NCI-H2171 treated with DMSO at 0.1 percent for 48 hours (cell line): ENCODE data around the gene TPSG1.
"Not testable (repeated sequence)": the region's sequence is repeated elsewhere in the genome, so short reads cannot be mapped to it uniquely, and the experiment has no call there.

Experiments
- DNase-seq: peaks from one replicate; lab custom pipeline; 2025; lab: John Stamatoyannopoulos, UW

TPSG1 gene

DNA sequence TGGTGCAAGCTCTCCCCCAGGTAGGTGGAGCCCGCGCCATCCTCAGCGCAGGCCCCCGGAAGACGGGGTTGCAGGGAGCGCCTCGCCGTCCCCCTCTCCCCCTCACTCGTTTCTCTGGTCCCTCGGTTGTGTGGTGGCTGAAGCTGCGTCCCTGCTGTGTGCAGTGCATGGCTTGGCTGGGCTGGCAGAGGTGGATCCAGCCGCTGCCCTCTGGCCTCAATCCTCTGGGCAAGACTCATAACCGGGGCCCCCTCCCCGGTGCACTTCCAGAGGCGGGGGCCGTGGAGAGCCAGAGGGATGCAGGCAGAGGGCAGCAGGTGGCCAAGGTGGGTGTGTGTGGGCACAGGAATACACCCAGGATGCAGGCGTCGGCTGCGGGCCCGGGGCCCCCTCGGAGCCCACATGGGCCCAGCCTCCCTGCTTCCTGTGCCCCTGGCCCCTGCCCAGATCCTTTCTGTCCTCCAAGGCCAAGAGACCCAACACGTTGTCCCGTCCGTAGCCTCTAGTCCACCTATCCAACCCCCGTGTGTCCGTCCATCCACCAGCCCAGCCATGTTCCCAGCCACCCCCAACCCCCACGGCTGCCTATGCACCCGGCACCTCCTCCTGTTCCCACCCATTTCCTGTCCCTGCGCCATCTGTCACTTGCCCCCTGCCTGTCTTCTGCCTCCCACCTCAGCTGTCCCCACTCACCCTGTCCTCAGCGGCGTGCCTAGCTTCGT, 9.3 kb downstream of the TPSG1 start:
- no peak for DNase-seq

DNA sequence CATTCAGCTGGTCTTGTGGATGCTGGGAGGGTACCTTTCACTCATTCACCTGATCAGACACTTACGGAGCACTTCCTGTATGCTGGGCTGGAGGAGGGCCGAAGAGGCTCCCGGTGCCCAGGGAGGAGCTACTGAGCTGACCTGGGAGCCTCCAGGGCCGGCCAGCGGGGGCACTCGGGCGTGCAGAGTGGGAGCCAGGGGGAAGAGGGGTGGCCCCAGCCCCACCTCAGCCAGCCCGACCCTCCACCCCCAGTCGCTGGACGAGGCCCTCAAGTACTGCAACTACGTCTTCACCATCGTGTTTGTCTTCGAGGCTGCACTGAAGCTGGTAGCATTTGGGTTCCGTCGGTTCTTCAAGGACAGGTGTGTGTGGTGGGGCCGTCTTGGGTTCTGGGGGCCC, 10.3 kb downstream of the TPSG1 start:
- DNase-seq: no peak

DNA sequence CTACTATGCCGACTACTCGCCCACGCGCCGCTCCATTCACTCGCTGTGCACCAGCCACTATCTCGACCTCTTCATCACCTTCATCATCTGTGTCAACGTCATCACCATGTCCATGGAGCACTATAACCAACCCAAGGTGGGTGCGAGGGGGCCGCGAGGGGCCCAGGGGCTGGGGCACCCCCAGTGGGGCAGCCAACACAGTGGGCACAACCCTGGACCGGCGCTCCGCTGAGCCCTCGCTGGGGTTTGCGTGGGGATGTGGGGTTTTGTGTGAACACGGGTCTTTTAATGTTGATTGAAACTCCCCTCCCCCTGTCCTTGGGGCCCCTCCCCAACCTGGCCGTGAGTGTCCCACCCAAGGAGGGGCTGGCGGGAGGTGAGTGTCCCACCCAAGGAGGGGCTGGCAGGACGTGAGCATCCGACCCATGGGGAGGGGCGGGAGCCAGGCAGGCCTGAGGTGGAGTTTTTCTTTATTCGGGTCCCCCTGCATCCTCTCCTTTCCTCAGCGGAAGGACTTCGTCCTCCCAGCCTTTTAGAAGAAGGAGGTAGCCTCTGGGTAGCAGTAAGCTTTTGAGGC, 11.2 kb downstream of the TPSG1 start:
- DNase-seq: no peak

DNA sequence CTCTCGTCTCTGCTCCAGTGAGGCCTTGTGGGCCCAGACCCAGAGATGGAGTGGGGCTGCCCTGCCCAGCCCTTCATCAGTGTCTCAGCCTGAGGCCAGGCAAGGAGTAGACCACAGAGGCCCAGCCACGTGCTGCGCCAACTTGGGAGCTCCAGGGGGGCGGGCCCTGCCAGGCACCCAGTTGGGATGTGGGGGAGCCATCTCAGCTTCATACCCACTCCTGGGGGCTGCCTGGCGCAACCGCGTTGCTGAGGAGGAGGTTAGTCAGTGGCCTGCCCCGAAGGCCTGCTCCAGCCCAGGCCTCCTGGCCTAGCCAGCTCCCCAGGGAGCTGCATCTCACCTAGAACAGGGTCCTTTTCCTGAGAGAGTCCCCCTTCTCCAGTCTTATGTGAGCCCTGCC, 11.8 kb downstream of the TPSG1 start:
- DNase-seq: no peak

DNA sequence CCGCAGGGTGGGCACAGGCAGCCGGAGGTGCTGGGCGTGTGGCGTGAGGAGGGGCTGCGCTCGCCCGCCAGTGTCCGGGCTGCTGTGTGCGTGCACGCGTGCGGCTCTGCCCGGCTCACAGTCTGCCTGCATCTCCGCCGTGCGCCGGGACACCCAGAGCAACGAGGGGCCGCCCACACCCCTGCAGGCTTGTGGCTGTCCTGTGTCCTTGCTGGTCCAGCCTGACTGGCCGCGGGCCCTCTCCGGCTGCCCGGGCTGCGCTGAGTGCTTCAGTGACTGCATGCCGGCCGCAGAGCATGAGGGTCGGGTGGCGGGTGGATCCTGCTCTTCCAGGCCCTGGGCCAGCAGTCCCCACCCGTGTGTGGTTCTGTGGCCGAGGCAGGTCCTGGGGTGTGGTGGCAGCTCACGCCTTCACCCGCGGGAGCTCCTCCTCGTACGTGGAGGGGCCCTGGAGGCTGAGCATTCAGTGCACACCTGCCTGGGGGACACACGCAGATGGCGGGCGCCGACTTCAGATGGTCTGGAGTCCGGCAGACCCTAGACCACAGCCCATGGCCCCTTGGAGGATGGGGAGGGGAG, 12.4 kb downstream of the TPSG1 start:
- DNase-seq: no peak

DNA sequence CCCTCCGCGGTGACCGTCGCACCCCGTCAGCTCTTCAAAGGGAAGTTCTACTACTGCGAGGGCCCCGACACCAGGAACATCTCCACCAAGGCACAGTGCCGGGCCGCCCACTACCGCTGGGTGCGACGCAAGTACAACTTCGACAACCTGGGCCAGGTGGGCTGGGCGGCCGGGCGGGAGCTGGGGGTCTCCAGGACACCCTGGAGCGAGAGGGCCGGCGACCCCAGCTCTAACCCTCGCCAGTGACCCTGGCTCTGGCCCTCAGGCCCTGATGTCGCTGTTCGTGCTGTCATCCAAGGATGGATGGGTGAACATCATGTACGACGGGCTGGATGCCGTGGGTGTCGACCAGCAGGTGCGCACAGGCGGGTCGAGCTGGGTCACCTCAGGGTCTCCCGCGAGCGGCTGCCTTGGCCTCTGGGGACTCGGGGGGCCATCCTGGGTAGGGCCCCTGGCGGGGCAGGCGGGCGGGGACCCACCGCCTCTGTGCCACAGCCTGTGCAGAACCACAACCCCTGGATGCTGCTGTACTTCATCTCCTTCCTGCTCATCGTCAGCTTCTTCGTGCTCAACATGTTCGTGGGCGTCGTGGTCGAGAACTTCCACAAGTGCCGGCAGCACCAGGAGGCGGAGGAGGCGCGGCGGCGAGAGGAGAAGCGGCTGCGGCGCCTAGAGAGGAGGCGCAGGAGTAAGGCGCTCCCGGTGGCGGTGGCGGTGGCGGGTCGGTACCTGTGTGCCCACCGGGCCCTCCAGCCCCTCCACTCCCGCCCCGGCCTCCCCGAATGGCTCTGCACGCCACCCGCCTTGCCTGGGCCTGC, 13.4 kb downstream of the TPSG1 start:
- no peak for DNase-seq

DNA sequence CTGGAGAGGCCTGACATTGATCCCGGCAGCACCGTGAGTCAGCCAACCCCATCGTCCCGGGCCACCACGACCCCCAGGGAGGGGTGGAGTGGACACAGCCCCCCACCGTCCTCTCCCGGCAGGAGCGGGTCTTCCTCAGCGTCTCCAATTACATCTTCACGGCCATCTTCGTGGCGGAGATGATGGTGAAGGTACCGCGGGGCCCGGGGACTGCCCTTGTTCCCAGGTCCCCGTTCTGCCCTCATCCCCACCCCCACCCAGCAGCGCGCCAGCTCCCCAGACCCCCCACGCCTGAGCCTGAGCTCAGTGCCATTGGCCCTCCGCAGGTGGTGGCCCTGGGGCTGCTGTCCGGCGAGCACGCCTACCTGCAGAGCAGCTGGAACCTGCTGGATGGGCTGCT, 14.6 kb downstream of the TPSG1 start:
- no peak for DNase-seq

DNA sequence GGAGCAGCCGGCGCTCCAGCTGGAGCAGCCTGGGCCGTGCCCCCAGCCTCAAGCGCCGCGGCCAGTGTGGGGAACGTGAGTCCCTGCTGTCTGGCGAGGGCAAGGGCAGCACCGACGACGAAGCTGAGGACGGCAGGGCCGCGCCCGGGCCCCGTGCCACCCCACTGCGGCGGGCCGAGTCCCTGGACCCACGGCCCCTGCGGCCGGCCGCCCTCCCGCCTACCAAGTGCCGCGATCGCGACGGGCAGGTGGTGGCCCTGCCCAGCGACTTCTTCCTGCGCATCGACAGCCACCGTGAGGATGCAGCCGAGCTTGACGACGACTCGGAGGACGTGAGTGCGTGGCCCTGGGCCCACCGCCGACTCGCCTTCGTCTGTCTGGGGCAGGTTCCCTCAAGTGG, 16.0 kb downstream of the TPSG1 start:
- no peak for DNase-seq

DNA sequence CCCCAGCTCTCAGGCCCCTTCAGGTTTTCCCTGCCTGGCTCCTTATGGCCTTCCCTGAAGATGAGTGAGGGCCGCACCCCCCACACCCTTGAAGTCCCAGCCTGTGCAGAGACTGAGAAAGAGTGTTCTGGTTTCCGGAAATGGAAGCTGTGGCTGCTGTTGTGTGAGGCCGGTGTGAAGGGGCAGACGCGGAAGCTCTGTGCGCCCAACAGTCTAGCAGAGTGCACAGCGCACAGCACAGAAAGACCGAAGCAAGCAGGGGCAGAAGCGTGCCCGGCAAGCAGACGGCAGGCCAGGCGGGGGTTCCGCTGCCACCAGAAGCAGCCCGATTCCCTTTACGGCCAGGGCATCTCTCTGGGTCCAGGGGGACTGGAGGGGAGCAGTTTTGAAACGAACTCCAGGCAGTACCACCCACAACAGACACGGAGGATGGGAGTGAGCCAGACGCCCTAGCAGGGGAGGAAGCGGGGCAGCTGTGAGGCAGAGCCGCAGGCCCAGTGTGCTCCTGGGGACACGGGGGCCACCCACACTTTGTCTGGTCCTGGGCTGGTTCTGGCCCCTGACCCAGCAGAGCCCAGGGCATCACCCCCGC, 16.7 kb downstream of the TPSG1 start:
- DNase-seq: no peak

DNA sequence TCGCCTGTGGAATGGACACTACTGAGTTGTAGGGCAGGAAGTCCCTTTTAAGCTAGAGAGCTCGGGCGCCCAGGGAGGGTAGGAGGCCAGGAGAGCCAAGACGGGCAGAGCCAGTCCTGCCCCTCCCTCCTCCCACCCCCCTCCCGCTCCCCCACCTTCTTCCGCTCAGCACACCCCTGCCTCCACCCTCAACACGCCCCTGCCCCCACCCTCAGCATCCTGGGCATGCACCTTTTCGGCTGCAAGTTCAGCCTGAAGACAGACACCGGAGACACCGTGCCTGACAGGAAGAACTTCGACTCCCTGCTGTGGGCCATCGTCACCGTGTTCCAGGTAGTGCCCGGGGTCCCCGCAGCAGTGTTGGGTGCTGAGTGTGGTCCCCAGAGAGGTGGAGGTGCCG, 18.3 kb downstream of the TPSG1 start:
- DNase-seq: no peak

DNA sequence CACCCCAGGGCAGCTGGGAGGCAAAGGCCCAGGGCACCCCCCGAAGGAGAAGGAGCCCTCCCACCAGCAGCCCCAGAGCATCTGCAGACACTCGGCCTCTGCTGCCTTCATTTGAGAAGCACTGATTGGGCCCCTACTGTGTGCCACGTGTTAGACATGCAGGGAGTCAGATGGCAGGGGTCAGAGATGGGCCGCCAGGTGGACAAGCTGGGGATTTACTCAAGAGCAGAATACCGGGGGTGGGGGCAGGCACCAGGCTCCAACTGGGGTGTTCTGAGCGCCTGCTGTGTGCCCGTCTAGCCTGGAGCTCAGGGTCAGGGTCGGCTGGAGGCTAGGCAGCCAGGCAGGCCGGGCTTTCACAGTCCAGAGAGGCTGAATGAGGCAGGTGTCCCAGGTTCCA, 18.7 kb downstream of the TPSG1 start:
- DNase-seq: no peak

DNA sequence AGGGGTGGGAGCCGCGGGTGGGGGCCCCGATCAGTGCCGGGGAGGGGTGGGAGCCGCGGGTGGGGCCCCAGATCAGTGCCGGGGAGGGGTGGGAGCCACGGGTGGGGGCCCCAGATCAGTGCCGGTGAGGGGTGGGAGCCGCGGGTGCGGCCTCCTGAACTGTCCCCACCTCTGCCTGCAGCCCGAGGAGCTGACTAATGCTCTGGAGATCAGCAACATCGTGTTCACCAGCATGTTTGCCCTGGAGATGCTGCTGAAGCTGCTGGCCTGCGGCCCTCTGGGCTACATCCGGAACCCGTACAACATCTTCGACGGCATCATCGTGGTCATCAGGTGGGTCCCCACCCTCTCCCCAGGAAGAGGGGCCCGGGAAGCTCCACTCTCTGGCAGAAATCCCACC, 20.1 kb downstream of the TPSG1 start:
- no peak for DNase-seq

DNA sequence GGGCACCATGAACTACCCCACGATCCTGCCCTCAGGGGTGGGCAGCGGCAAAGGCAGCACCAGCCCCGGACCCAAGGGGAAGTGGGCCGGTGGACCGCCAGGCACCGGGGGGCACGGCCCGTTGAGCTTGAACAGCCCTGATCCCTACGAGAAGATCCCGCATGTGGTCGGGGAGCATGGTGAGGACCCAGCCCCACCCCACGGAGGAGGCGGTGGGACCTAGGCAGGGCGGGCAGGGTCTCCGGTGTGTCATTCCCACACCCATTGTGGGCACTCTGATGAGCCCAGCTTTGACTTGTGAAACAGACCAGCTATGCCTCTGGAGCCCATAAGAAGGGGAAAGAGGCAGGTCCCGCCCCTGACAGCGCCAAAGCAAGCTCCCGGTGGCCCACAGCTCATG, 22.8 kb downstream of the TPSG1 start:
- DNase-seq: no peak

DNA sequence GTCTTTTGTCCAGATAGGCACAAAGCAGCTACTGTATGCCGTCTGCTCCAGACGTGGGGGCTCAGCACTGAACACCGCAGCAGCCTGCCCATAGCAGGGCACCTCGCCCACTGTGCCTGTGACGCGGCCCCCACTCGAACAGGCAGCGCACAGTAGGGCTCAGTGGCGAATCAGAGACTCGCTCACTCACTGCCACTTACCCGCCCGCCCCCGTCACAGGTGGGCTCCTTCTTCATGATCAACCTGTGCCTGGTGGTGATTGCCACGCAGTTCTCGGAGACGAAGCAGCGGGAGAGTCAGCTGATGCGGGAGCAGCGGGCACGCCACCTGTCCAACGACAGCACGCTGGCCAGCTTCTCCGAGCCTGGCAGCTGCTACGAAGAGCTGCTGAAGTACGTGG, 23.6 kb downstream of the TPSG1 start:
- DNase-seq: no peak

DNA sequence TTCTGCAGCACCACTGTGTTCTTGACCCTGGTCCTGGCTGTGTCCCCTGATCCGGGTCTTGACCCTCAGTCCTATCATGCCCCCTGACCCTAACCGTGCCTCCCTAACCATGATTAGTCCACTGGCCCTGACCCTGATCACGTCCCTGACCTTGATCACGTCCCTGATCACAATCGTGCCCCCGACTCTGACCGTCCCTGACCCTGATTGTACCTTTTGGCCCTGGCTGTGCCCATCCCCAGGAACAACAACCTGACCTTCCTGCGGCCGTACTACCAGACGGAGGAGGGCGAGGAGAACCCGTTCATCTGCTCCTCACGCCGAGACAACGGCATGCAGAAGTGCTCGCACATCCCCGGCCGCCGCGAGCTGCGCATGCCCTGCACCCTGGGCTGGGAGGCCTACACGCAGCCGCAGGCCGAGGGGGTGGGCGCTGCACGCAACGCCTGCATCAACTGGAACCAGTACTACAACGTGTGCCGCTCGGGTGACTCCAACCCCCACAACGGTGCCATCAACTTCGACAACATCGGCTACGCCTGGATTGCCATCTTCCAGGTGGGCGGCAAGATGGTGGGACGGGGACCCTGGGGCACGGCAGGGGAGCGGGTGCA, 24.9 kb downstream of the TPSG1 start:
- DNase-seq: no peak

DNA sequence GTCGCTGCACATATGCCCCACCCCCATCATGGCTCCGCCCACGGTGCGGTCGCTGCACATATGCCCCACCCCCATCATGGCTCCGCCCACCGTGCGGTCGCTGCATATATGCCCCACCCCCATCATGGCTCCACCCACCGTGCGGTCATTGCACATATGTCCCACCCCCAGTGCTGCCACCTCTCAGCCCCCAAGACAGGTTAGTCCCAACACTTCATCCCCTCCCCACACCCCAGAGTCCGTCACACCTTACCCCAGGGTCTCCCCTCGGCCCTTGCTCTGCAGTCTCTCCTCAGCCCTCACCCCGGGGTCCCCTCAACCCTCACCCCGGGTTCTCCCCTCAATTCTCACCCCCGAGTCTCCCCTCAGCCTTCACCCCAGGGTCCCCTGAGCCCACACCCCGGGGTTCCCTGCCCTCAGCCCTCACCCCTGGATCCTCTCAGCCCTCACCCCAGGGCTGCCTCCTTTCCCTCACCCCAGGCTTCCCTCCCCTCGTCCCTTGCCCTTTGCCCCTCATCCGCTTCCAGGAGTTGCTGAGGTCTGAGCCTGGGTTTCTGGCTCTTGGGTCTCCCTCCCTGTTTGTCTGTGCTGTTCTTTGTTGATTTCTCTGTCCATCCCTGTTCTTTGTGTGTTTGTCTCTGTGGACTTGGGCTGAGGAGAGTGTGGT, 25.6 kb downstream of the TPSG1 start:
- no peak for DNase-seq

DNA sequence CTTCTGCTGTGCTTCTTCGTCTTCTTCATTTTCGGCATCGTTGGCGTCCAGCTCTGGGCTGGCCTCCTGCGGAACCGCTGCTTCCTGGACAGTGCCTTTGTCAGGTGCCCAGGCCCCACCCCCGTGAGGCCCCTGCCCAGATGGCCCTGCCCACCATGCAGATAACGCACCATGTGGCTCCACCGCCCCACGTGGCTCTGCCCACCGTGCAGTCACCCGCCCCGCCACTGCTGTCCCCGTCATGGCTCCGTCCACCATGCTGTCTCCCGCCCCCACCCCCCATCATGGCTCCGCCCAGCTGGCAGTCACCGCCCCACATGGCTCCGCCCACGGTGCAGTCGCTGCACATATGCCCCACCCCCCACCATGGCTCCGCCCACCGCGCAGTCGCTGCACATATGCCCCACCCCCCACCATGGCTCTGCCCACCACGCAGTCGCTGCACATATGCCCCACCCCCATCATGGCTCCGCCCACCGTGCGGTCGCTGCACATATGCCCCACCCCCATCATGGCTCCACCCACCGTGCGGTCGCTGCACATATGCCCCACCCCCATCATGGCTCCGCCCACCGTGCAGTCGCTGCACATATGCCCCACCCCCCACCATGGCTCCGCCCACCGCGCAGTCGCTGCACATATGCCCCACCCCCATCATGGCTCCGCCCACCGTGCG, 26.3 kb downstream of the TPSG1 start:
- not testable (repeated sequence) for DNase-seq

DNA sequence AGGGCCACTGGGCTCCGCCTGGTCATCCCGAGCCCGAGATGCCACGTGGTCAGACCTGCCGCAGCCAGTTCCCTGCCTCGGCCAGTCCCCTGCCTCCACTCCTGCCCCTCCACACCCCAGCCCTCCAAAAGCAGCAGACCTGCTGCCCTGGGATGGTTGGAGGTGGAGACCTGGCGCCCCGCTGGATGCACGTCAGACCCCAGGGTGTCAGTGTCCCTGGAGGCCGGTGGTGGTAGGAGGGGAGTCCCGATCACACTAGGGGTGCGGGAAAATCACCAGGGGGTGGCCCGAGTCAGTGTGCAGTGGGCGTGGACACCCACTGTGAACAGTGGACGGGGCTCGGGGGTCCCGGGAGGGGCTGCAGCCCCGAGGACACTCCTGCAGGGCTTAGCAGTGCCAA, 26.9 kb downstream of the TPSG1 start:
- no peak for DNase-seq

DNA sequence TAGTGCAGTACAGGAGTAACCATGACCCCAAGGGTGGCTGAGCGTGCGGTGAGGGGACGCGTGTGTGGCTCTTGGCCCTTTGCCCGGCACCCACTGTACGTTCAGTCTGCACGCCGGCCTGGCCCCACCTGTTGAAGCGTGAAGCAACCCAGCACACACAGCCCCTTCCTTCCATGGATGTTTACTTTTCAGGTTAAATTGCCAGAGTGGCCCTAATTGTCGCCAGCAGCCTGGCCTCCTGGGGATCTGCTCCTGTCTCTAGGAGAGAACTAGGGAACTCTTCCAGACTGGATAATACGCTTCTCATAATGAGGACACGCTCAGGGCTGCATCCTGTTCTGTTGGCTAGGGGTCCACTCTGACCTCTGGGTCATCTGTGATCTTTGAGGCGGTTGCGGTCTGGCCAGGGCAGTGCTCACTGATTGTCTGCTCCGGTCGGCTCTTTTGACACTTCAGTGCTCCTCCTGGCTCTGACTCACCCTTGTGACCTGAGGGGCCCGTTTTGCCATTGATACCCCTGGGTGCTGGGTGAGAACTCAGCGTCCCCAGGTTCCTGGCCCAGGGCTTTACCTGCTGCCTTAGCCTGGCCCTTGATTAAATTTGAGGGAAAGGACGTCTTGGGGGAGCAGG, 27.7 kb downstream of the TPSG1 start:
- DNase-seq: peak; percentile 67

DNA sequence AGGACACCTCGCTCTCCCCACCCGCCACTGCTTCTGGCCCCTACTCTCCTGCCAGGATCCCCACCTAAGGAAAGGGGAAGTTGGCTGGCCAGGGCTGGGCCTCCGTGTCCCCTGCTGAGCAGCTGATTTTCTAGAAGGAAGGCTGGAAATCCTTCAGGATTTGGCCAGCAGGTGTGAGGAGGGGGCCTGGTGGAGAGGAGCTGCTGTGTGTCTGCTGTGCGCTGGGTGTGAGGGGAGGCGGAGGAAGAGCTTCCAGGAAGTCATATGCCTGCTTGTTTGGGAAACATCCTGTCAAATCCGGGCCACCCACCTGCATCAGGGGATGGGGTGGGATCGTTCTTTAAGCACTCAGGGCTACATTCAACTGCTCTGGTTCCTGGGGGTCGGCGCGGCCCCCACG, 28.6 kb downstream of the TPSG1 start:
- DNase-seq: no peak

DNA sequence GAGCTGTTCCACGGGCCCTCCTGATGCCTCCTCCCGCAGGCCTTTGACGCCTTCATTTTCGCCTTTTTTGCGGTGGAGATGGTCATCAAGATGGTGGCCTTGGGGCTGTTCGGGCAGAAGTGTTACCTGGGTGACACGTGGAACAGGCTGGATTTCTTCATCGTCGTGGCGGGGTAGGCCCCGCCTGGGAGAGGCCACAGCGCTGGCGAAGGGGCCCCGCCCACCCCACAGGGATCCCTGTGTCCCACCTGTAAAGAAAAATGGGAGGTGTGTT, 29.7 kb downstream of the TPSG1 start:
- no peak for DNase-seq
